Nasal cavity respiratory epithelium epithelial cell of viscerocranial mucosa (primary cell): Measurements from ENCODE around the gene ALPI. TPM values are rescaled to one million over a fixed set of nuclear protein-coding genes. Genes with fewer than 3 reads are reported as not detected.

Experiments
- total RNA-seq: library from RNA; depleted of rRNA; stranded (reverse); fragments of >200 nt; gene quantifications from 2 replicates; pipeline ENCODE4 v1.2.3, GENCODE V29; 2014

Gene ALPI
- not detected in 2 replicates for total RNA-seq

GRCh38 chr2:232455426-232456255 lies at the start of gene ALPI:
ALPI (plus strand) TSS chr2:232456153; CDS start chr2:232456200, 47 bp downstream.

GRCh38 chr2:232406556-232407310 lies 49.2 kb upstream of the ALPI start, which contains the start of gene ALPG:
ALPG (plus strand) TSS chr2:232406844; CDS start chr2:232406895, 51 bp downstream.

GRCh38 chr2:232487385-232488096 lies 31.6 kb downstream of the ALPI start, which contains the start of gene ECEL1:
ECEL1 (minus strand) TSS chr2:232487834; CDS start chr2:232486653, 1,181 bp downstream.

Other genes with a start within 250 kb of the ALPI start
- gene ALPP, start 77.4 kb upstream of the ALPI start, total RNA-seq = under 0.01 TPM in 1 of 2 replicates, not detected in the other
- gene ALPG, start 49.3 kb upstream of the ALPI start, total RNA-seq = not detected in 2 replicates
- not detected in 2 replicates for gene ECEL1, start 31.7 kb downstream of the ALPI start, total RNA-seq
- not detected in 2 replicates for gene PRSS56, start 64.2 kb downstream of the ALPI start, total RNA-seq
- gene CHRND, start 70.0 kb downstream of the ALPI start, total RNA-seq = not detected in 2 replicates
- not detected in 2 replicates for gene CHRNG, start 83.5 kb downstream of the ALPI start, total RNA-seq
- gene TIGD1, start 94.4 kb downstream of the ALPI start, total RNA-seq = 1.0 and 2.8 TPM in 2 replicates
- gene EIF4E2, start 94.5 kb downstream of the ALPI start, total RNA-seq = 60.2 and 68.7 TPM in 2 replicates
- 0.07 TPM in 1 of 2 replicates, not detected in the other for gene EFHD1, start 177.5 kb downstream of the ALPI start, total RNA-seq
- 56.0 and 63.4 TPM in 2 replicates for gene GIGYF2, start 241.2 kb downstream of the ALPI start, total RNA-seq